ENCODE measurements around the gene LYPD6B. TPM values are rescaled to one million over a fixed set of nuclear protein-coding genes. Genes with fewer than 3 reads are reported as not detected.

LYPD6B gene
- total RNA-seq, 1 experiment from 2014 or later: 2.0 TPM

GRCh38 chr2:149224543-149224942 lies 186.0 kb downstream of the LYPD6B start:
- Histone ChIP-seq H2AFZ (ENCODE audit: low read length) (no peak overlapping the region), H3K9ac (ENCODE audit: extremely low read depth, insufficient read length, low read length) (no peak overlapping the region), H4K8ac (replicated peaks; ENCODE audit: insufficient read length, low read depth, low read length) (no peak overlapping the region), H4K20me1 (ENCODE audit: control insufficient read depth, insufficient read depth, insufficient read length) (no peaks in the 10 kb centered on the region), H3K56ac (ENCODE audit: insufficient read length, low read depth, low read length) (no peak overlapping the region), H3T11ph (ENCODE audit: low read length) (no peak overlapping the region), H3K23me2 (ENCODE audit: insufficient read length, low read depth, low read length, poor library complexity, severe bottlenecking) (peaks cover 2% of the 10 kb centered on the region), H3K14ac (ENCODE audit: insufficient read depth, low read length) (no peak overlapping the region), H3K23ac (ENCODE audit: insufficient read length, low read depth, low read length) (no peak overlapping the region), H2BK15ac (ENCODE audit: low read depth, low read length) (no peak overlapping the region), H2BK120ac (ENCODE audit: low read depth, low read length, poor library complexity, severe bottlenecking) (no peak overlapping the region), H2AK5ac (ENCODE audit: insufficient read length, low read length) (no peak overlapping the region), H4K5ac (ENCODE audit: insufficient read length, low read depth, low read length) (no peak overlapping the region), H3K27ac (ENCODE audit: insufficient read length, low read depth, low read length) (no peak overlapping the region), H3K4me2 (ENCODE audit: insufficient read depth, insufficient read length, low read length) (no peak overlapping the region), H4K91ac (ENCODE audit: insufficient read length, low read depth, low read length) (no peak overlapping the region), H3K4ac (ENCODE audit: low read depth, low read length) (no peak overlapping the region), H2BK20ac (ENCODE audit: low read depth, low read length, poor library complexity, severe bottlenecking) (no peak overlapping the region), H3K79me2 (ENCODE audit: insufficient read depth, low read length) (no peaks in the 10 kb centered on the region), H3K79me1 (ENCODE audit: insufficient read depth, low read depth, low read length, poor library complexity, severe bottlenecking) (no peaks in the 10 kb centered on the region), H2BK12ac (ENCODE audit: insufficient read length, low read depth, low read length) (no peak overlapping the region), H2BK5ac (ENCODE audit: insufficient read length, low read length) (no peak overlapping the region), H3K4me1 (ENCODE audit: insufficient read depth, low read length) (peaks cover 8% of the 10 kb centered on the region; the same call in 1 of the 2 replicates), H3K9me3 (ENCODE audit: control insufficient read depth, low read depth, low read length) (no peaks in the 10 kb centered on the region), H3K27me3 (ENCODE audit: insufficient read depth, low read length) (no peaks in the 10 kb centered on the region), H3K18ac (ENCODE audit: insufficient read length, low read depth, low read length) (no peak overlapping the region)
- no peak for TF ChIP-seq CTCF (conservative IDR thresholded peaks at IDR 0.05)
- Mint-ChIP-seq H3K27me3 (ENCODE audit: low read depth) (no peaks in the 10 kb centered on the region; the same call in 1 of the 2 replicates), H3K9me3 (no peaks in the 10 kb centered on the region), H3K36me3 (ENCODE audit: insufficient read depth in 1 of 3, low read depth in 3 of 3) (no peaks in the 10 kb centered on the region), H3K27ac (no peak overlapping the region), H3K4me3 (no peak overlapping the region), H3K4me1 (peaks cover 15 to 39% of the 10 kb centered on the region in 2 experiments)
- no CpG with 5 or more reads among the region's 5 CpGs for WGBS (ENCODE audit: extremely low coverage, insufficient read length, low lambda C conversion rate)
- no peak for DNase-seq

Measured in H9 (cell line).